Neural progenitor cell (in vitro differentiated cells): Measurements from ENCODE around the gene SMARCB1. TPM values are rescaled to one million over a fixed set of nuclear protein-coding genes. Genes with fewer than 3 reads are reported as not detected.
A peak's percentile ranks its signal among the peaks of the same experiment; 100 is the strongest.

Experiments
- DNase-seq: peaks from one replicate; pipeline ENCODE4 v3.0.0-alpha.2; 2016; ENCODE audit warnings: low spot score
- H2AFZ ChIP-seq: fragments of 200-600 bp; sonication (generic); replicated peaks from 2 replicates; pipeline ENCODE4 v1.6.1; 2016; ENCODE audit warnings: antibody characterized with exemption
- H3F3A ChIP-seq: fragments of 200-600 bp; sonication (generic); 2 replicates; pipeline ENCODE4 v1.6.1; 2016; ENCODE audit warnings: antibody characterized with exemption, low read depth
- H3K27ac ChIP-seq: fragments of 200-600 bp; sonication (generic); 2 replicates; pipeline ENCODE4 v1.5.1; 2016; ENCODE audit warnings: mild to moderate bottlenecking
- H3K27me3 ChIP-seq: fragments of 200-600 bp; sonication (generic); 2 replicates; pipeline ENCODE4 v1.6.1; 2016; ENCODE audit warnings: mild to moderate bottlenecking, moderate library complexity
- H3K36me3 ChIP-seq: fragments of 200-600 bp; sonication (generic); 2 replicates; pipeline ENCODE4 v1.5.1; 2016
- H3K4me1 ChIP-seq: fragments of 200-600 bp; sonication (generic); 2 replicates; pipeline ENCODE4 v1.6.1; 2016; ENCODE audit warnings: mixed run types
- H3K4me2 ChIP-seq: fragments of 200-600 bp; sonication (generic); 2 replicates; pipeline ENCODE4 v1.6.1; 2016
- H3K4me3 ChIP-seq: fragments of 200-600 bp; sonication (generic); 2 replicates; pipeline ENCODE4 v1.5.1; 2016
- H3K79me2 ChIP-seq: fragments of 200-600 bp; sonication (generic); 2 replicates; pipeline ENCODE4 v1.6.1; 2016; ENCODE audit warnings: low read depth
- H3K9ac ChIP-seq: fragments of 200-600 bp; sonication (generic); 2 replicates; pipeline ENCODE4 v1.6.1; 2016
- H3K9me3 ChIP-seq: fragments of 200-600 bp; sonication (generic); 2 replicates; pipeline ENCODE4 v1.5.1; 2016; ENCODE audit warnings: low read depth
- H4K20me1 ChIP-seq: fragments of 200-600 bp; sonication (generic); 2 replicates; pipeline ENCODE4 v1.6.1; 2016; ENCODE audit warnings: low read depth
- H3K27ac Mint-ChIP-seq: 3 replicates; pipeline ENCODE4 v1.8.0; 2021; ENCODE audit warnings: mixed read lengths
- H3K27me3 Mint-ChIP-seq: 2 replicates; pipeline ENCODE4 v1.8.0; 2022; ENCODE audit warnings: low read depth, mild to moderate bottlenecking, inconsistent platforms, moderate library complexity, mixed read lengths; ENCODE audit not compliant: insufficient read depth
- H3K36me3 Mint-ChIP-seq: 3 replicates; pipeline ENCODE4 v1.8.0; 2021; ENCODE audit warnings: mixed read lengths
- H3K4me1 Mint-ChIP-seq: 3 replicates; pipeline ENCODE4 v1.8.0; 2021; ENCODE audit warnings: mixed read lengths
- H3K4me3 Mint-ChIP-seq: 3 replicates; pipeline ENCODE4 v1.8.0; 2021; ENCODE audit warnings: mild to moderate bottlenecking, moderate library complexity, mixed read lengths
- H3K9me3 Mint-ChIP-seq: 3 replicates; pipeline ENCODE4 v1.8.0; 2020; ENCODE audit warnings: mixed read lengths
- EZH2 ChIP-seq: fragments of 200-600 bp; sonication (generic); IDR thresholded peaks from 2 replicates; pipeline ENCODE4 v1.6.1; 2017; ENCODE audit warnings: antibody characterized with exemption, mild to moderate bottlenecking, moderate library complexity
- EZH2phosphoT487 ChIP-seq: fragments of 200-600 bp; sonication (generic); IDR thresholded peaks from 2 replicates; pipeline ENCODE4 v1.6.1; 2017; ENCODE audit warnings: antibody characterized with exemption
- total RNA-seq: library from RNA; depleted of rRNA; stranded (reverse); fragments of >200 nt; gene quantifications from 2 replicates; pipeline ENCODE4 v1.2.3, GENCODE V29; 2015; ENCODE audit warnings: low replicate concordance
- TF ChIP-seq, protein P1 (sequence below): fragments of 200-600 bp; sonication (generic); IDR thresholded peaks from 2 replicates; pipeline ENCODE4 v1.5.1; 2017; ENCODE audit warnings: antibody characterized with exemption, mild to moderate bottlenecking

The SMARCB1 gene
- total RNA-seq, 1 donor from 2014 or later = 151 TPM

DNA sequence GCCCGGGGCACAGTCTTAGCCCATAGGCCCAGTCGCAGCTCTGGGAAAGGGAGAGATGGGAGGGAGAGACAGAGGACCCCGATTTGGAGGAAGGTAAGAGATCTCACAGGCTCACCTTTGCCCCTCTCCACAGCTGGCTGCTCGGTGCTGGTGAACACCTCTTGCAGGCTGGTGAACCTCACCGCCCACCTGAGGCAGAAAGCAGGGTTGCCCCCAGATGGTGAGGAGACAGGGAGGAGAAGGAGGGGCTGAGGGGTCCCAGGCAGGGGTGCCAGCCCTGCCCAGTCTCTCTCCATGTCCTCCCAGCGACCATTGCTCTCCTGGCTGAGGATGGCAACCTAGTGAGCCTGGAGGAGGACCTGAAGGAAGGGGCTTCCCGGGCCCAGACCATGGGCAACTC, 22.8 kb upstream of the SMARCB1 start:
- Histone ChIP-seq H3K4me1 (peaks cover 19% of the 10 kb centered on the region), H3K27me3 (peaks cover 9% of the 10 kb centered on the region), H2AFZ (peak overlapping the region; percentile 18), H3K9ac (no peak overlapping the region), H3K79me2 (no peaks in the 10 kb centered on the region), H3K4me2 (peak overlapping the region; percentile 63), H3K4me3 (no peak overlapping the region), H3K9me3 (no peaks in the 10 kb centered on the region), H3F3A (peaks cover 29% of the 10 kb centered on the region), H3K36me3 (no peaks in the 10 kb centered on the region), H3K27ac (no peak overlapping the region), H4K20me1 (no peaks in the 10 kb centered on the region)
- H3K4me1 Mint-ChIP-seq = peaks cover 29% of the 10 kb centered on the region
- TF ChIP-seq EZH2phosphoT487 (no peak), EZH2 (no peak)
- TF ChIP-seq, protein P1, sequence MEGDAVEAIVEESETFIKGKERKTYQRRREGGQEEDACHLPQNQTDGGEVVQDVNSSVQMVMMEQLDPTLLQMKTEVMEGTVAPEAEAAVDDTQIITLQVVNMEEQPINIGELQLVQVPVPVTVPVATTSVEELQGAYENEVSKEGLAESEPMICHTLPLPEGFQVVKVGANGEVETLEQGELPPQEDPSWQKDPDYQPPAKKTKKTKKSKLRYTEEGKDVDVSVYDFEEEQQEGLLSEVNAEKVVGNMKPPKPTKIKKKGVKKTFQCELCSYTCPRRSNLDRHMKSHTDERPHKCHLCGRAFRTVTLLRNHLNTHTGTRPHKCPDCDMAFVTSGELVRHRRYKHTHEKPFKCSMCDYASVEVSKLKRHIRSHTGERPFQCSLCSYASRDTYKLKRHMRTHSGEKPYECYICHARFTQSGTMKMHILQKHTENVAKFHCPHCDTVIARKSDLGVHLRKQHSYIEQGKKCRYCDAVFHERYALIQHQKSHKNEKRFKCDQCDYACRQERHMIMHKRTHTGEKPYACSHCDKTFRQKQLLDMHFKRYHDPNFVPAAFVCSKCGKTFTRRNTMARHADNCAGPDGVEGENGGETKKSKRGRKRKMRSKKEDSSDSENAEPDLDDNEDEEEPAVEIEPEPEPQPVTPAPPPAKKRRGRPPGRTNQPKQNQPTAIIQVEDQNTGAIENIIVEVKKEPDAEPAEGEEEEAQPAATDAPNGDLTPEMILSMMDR = no peak
- H3K4me3 Mint-ChIP-seq = no peak overlapping the region
- no peak for DNase-seq
- no peak overlapping the region for H3K27ac Mint-ChIP-seq
- no peaks in the 10 kb centered on the region for H3K36me3 Mint-ChIP-seq
- H3K9me3 Mint-ChIP-seq = no peaks in the 10 kb centered on the region
- peaks cover 7% of the 10 kb centered on the region for H3K27me3 Mint-ChIP-seq

DNA sequence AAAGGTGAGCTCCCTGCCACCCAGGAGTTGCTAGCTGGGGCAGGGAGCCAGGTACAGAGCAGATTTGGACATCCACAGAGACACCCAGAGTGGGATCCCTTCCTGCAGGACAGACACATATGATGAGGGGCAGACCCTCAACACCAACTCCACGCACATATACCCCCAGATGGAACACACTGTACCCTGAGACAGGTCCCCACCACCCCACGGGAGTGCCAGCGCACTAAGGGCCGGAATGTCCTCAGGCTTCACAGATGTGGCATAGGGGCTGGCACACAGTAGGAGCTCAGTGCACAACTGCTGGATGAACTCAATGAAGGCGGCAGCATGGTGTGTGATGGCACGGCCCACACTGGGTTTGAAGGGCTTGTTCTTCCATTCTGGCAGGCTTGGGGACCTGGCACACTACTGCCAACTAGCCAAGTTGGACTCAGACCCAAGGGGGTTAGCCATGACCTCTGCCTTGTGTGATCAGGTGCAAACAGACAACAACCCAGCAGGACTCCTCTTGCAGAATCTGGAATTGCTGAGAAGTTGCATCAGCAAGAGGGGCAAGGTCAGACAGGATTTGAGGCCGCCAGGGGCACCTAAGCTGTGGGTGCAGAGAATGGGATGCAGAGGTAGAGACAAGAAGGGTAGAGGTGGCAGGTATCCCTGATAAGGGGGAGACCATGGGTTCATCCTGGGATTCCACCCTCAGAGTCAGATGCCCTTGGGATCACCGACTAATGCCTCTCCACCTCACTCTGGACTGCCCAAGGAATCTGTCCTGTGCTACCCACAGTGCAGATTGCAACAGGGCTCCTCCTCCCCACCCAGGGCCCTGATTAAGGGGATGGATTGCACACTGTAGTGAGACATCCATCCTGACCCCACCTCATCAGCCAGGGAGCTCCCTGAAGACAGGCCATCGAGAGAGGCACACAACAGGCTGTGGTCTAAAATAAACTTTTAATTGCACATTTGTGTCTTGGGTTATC, 21.6 kb upstream of the SMARCB1 start:
- H3K27me3 Mint-ChIP-seq = peaks cover 3% of the 10 kb centered on the region
- Histone ChIP-seq H3K9me3 (no peaks in the 10 kb centered on the region), H3K36me3 (no peaks in the 10 kb centered on the region), H4K20me1 (no peaks in the 10 kb centered on the region), H3K4me3 (no peak overlapping the region), H3F3A (peaks cover 41% of the 10 kb centered on the region), H3K79me2 (no peaks in the 10 kb centered on the region), H3K27ac (no peak overlapping the region), H3K4me2 (no peak overlapping the region), H3K27me3 (peaks cover 22% of the 10 kb centered on the region), H3K9ac (no peak overlapping the region), H3K4me1 (peaks cover 19% of the 10 kb centered on the region), H2AFZ (no peak overlapping the region)
- TF ChIP-seq, protein P1 = no peak
- no peak for TF ChIP-seq EZH2phosphoT487
- no peak for TF ChIP-seq EZH2
- peak overlapping the region; percentile 87 for H3K27ac Mint-ChIP-seq
- no peaks in the 10 kb centered on the region for H3K9me3 Mint-ChIP-seq
- H3K36me3 Mint-ChIP-seq = no peaks in the 10 kb centered on the region
- H3K4me1 Mint-ChIP-seq = peaks cover 36% of the 10 kb centered on the region
- no peak overlapping the region for H3K4me3 Mint-ChIP-seq
- no peak for DNase-seq

- Histone ChIP-seq H3K27me3 (peaks cover 26% of the 10 kb centered on the region), H3K4me3 (peak overlapping the region; percentile 60), H3F3A (peaks cover 57% of the 10 kb centered on the region), H3K79me2 (no peaks in the 10 kb centered on the region), H4K20me1 (no peaks in the 10 kb centered on the region), H3K9me3 (no peaks in the 10 kb centered on the region), H3K27ac (no peak overlapping the region), H3K4me2 (peak overlapping the region; percentile 87), H2AFZ (no peak overlapping the region), H3K36me3 (no peaks in the 10 kb centered on the region), H3K9ac (no peak overlapping the region), H3K4me1 (peaks cover 24% of the 10 kb centered on the region)
- H3K27ac Mint-ChIP-seq = no peak overlapping the region
- TF ChIP-seq, protein P1 = no peak
- no peak for TF ChIP-seq EZH2
- no peak for TF ChIP-seq EZH2phosphoT487
- no peaks in the 10 kb centered on the region for H3K36me3 Mint-ChIP-seq
- no peaks in the 10 kb centered on the region for H3K9me3 Mint-ChIP-seq
- H3K27me3 Mint-ChIP-seq = peaks cover 3% of the 10 kb centered on the region
- peak; percentile 39 for DNase-seq
- H3K4me3 Mint-ChIP-seq = peak overlapping the region; percentile 91
- H3K4me1 Mint-ChIP-seq = peaks cover 45% of the 10 kb centered on the region
Observed at GRCh38 chr22:23767303-23767672, 19.5 kb upstream of the SMARCB1 start.
